ENCODE measurements around the gene D2HGDH. TPM values are rescaled to one million over a fixed set of nuclear protein-coding genes. Genes with fewer than 3 reads are reported as not detected.
"Not testable (repeated sequence)": the region's sequence is repeated elsewhere in the genome, so short reads cannot be mapped to it uniquely, and the experiment has no call there.

The D2HGDH gene
- total and polyA plus RNA-seq, 2 of the 13 experiments (the other 11 are each of a cell fraction or from before 2014, with no cell fraction given) = 19.2 to 20.3 TPM

GRCh38 chr2:241742320-241742939 lies 8.0 kb downstream of the D2HGDH start:
- Histone ChIP-seq H3K9me3 (ENCODE audit: low read length) (no peaks in the 10 kb centered on the region), H3K4me3 (replicated peaks in 1 of 3; ENCODE audit: insufficient read depth in 1 of 3, low read depth in 2 of 3, low read length in 3 of 3) (no peak overlapping the region), H3K27ac (ENCODE audit: extremely low read length, insufficient read depth, low read length) (no peak overlapping the region), H3K4me2 (ENCODE audit: low read depth, low read length) (no peak overlapping the region), H3K79me2 (ENCODE audit: insufficient read depth, low read length) (no peaks in the 10 kb centered on the region), H3K4me1 (ENCODE audit: insufficient read depth, low read length) (peaks cover 27% of the 10 kb centered on the region), H3K36me3 (replicated peaks in 1 of 2; ENCODE audit: control insufficient read depth in 1 of 2, insufficient read depth in 2 of 2, low read length in 2 of 2) (peaks cover 10 to 30% of the 10 kb centered on the region in 2 experiments; a peak in 4 of 5 replicates), H2AFZ (ENCODE audit: low read length) (no peak overlapping the region), H3K27me3 (ENCODE audit: control insufficient read depth in 1 of 2, insufficient read depth in 2 of 2, low read length in 2 of 2) (no peaks in the 10 kb centered on the region; a peak in 1 of 5 replicates), H3K9ac (ENCODE audit: insufficient read depth, low read depth, low read length) (no peak overlapping the region), H4K20me1 (ENCODE audit: insufficient read depth, low read length) (no peaks in the 10 kb centered on the region)
- in situ Hi-C loops (cut with HindIII; ENCODE audit: extremely low pct_ligation_motif_present, low pct_unique_long_range_greater_than_20kb) = no loop called here
- CTCF ChIA-PET (ENCODE audit: low intra/inter-chr PET ratio, low total read pairs) = no interaction called here
- BruUV-seq (replicated peaks) = no TSS peak
- FAIRE-seq (no peak), DNase-seq (ENCODE audit: low spot score) (no peak), ATAC-seq (no peak)
- 96% methylated on average over 26 of the region's 28 CpGs for WGBS (ENCODE audit: low lambda C conversion rate)
- intact Hi-C loops (cut with micrococcal nuclease; ENCODE audit: unreplicated experiment) = no loop called here
- TF ChIP-seq AGO2 (optimal IDR thresholded peaks at IDR 0.05; ENCODE audit: low read depth, low read length) (peak; percentile 1), PCBP1 (IDR thresholded peaks at IDR 0.05; ENCODE audit: borderline replicate concordance, low read depth, low read length) (0 out of 2 replicates have a peak, but pooled peaks have one; percentile 26), IRF9 (CRISPR knock-in tag; IDR thresholded peaks at IDR 0.05; ENCODE audit: borderline replicate concordance) (no peak), ASH2L (IDR thresholded peaks at IDR 0.05; ENCODE audit: insufficient read length, low read depth, low read length) (no peak), ZNF382 (CRISPR knock-in tag; IDR thresholded peaks at IDR 0.05; ENCODE audit: borderline replicate concordance) (no peak)
- POLR2A ChIA-PET = interaction anchor here (0.7 kb wide), 1 partner anchor 67 kb away, joined by 3 read pairs; the partner anchor contains the start of gene NEU4

GRCh38 chr2:241743008-241743407 lies 8.6 kb downstream of the D2HGDH start:
- POLR2A ChIA-PET = interaction anchor here (0.7 to 1.7 kb wide), 3 partner anchors 8 to 66 kb away, joined by 3 to 7 read pairs (median 5); partner anchors contain the start of genes D2HGDH and NEU4
- DNase-seq (ENCODE audit: low spot score); ATAC-seq; FAIRE-seq; H4K20me1 ChIP-seq (ENCODE audit: insufficient read depth, low read length); BruUV-seq (replicated peaks); H3K9ac ChIP-seq (ENCODE audit: insufficient read depth, low read depth, low read length); intact Hi-C loops (cut with micrococcal nuclease; ENCODE audit: unreplicated experiment); H3K27me3 ChIP-seq (ENCODE audit: control insufficient read depth in 1 of 2, insufficient read depth in 2 of 2, low read length in 2 of 2); CTCF ChIA-PET (ENCODE audit: low intra/inter-chr PET ratio, low total read pairs); H2AFZ ChIP-seq (ENCODE audit: low read length); H3K4me2 ChIP-seq (ENCODE audit: low read depth, low read length); H3K27ac ChIP-seq (ENCODE audit: extremely low read length, insufficient read depth, low read length); H3K4me3 ChIP-seq (replicated peaks in 1 of 3; ENCODE audit: insufficient read depth in 1 of 3, low read depth in 2 of 3, low read length in 3 of 3); in situ Hi-C loops (cut with HindIII; ENCODE audit: extremely low pct_ligation_motif_present, low pct_unique_long_range_greater_than_20kb); H3K9me3 ChIP-seq (ENCODE audit: low read length); H3K79me2 ChIP-seq (ENCODE audit: insufficient read depth, low read length): not testable (repeated sequence)
- Histone ChIP-seq H3K4me1 (ENCODE audit: insufficient read depth, low read length) (peaks cover 27% of the 10 kb centered on the region), H3K36me3 (replicated peaks in 1 of 2; ENCODE audit: control insufficient read depth in 1 of 2, insufficient read depth in 2 of 2, low read length in 2 of 2) (peaks cover 10 to 32% of the 10 kb centered on the region in 2 experiments; a peak in 4 of 5 replicates)
- 98% methylated on average over 12 of the region's 15 CpGs for WGBS (ENCODE audit: low lambda C conversion rate)

All from HepG2 (cell line).